Endothelial cell (in vitro differentiated cells): Measurements from ENCODE around the gene MYOM3. TPM values are rescaled to one million over a fixed set of nuclear protein-coding genes. Genes with fewer than 3 reads are reported as not detected.
"Not testable (repeated sequence)": the region's sequence is repeated elsewhere in the genome, so short reads cannot be mapped to it uniquely, and the experiment has no call there.

ENCODE experiments used
- DNase-seq: peaks from one replicate; pipeline ENCODE4 v3.0.0; 2021; ENCODE audit warnings: low spot score
- H3K27ac Mint-ChIP-seq: one replicate; pipeline ENCODE4 v1.8.0; 2021; ENCODE audit warnings: mixed read lengths, inconsistent platforms; ENCODE audit not compliant: unreplicated experiment
- H3K27me3 Mint-ChIP-seq: one replicate; pipeline ENCODE4 v1.8.0; 2021; ENCODE audit warnings: mild to moderate bottlenecking, moderate library complexity, mixed read lengths, inconsistent platforms; ENCODE audit not compliant: unreplicated experiment
- H3K36me3 Mint-ChIP-seq: one replicate; pipeline ENCODE4 v1.8.0; 2021; ENCODE audit warnings: mild to moderate bottlenecking, low read depth, mixed read lengths, inconsistent platforms; ENCODE audit not compliant: unreplicated experiment
- H3K4me1 Mint-ChIP-seq: one replicate; pipeline ENCODE4 v1.8.0; 2021; ENCODE audit warnings: mild to moderate bottlenecking, mixed read lengths, inconsistent platforms; ENCODE audit not compliant: unreplicated experiment
- H3K4me3 Mint-ChIP-seq: one replicate; pipeline ENCODE4 v1.8.0; 2021; ENCODE audit warnings: mild to moderate bottlenecking, mixed read lengths, inconsistent platforms; ENCODE audit not compliant: unreplicated experiment
- H3K9me3 Mint-ChIP-seq: one replicate; pipeline ENCODE4 v1.8.0; 2021; ENCODE audit warnings: mixed read lengths, inconsistent platforms; ENCODE audit not compliant: unreplicated experiment
- total RNA-seq: library from RNA; stranded (reverse); fragmentation: NEBNext Ultra II Directional; extraction: Animal tissue kit (Norgen Biotek cat#: 25700); gene quantifications from one replicate; pipeline ENCODE4 v1.2.1, GENCODE V29; 2021; ENCODE audit not compliant: unreplicated experiment
- TF ChIP-seq, protein P1 (sequence below): fragments of 200-600 bp; sonication (generic); IDR thresholded peaks from one replicate; pipeline ENCODE4 v1.5.0; 2021; ENCODE audit warnings: antibody characterized with exemption; ENCODE audit not compliant: unreplicated experiment

Gene MYOM3
- total RNA-seq, 1 donor from 2014 or later, result 0.59 TPM

DNA sequence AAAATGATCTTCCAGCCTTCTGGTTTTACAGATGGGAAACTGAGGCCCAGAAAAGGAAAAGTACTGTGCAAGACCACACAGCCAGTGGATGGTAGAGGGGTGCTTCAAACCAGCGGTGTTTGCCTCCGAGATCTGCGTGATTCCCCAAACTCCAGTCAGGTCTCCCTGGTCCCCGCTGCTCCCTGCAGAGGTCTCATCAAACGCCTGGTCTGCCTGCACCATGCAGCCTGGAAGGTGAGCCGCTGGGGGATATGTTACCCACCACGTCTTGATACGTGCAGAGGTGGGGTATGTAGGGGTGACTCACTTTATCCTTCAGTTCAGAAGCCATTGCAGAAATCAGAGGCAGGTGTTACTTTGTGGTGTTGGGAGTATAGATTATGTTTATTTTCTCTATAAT lies 56.3 kb downstream of the MYOM3 start:
- no peak for DNase-seq
- H3K36me3 Mint-ChIP-seq, result no peaks in the 10 kb centered on the region
- no peak overlapping the region for H3K27ac Mint-ChIP-seq
- TF ChIP-seq, protein P1, sequence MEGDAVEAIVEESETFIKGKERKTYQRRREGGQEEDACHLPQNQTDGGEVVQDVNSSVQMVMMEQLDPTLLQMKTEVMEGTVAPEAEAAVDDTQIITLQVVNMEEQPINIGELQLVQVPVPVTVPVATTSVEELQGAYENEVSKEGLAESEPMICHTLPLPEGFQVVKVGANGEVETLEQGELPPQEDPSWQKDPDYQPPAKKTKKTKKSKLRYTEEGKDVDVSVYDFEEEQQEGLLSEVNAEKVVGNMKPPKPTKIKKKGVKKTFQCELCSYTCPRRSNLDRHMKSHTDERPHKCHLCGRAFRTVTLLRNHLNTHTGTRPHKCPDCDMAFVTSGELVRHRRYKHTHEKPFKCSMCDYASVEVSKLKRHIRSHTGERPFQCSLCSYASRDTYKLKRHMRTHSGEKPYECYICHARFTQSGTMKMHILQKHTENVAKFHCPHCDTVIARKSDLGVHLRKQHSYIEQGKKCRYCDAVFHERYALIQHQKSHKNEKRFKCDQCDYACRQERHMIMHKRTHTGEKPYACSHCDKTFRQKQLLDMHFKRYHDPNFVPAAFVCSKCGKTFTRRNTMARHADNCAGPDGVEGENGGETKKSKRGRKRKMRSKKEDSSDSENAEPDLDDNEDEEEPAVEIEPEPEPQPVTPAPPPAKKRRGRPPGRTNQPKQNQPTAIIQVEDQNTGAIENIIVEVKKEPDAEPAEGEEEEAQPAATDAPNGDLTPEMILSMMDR, result no peak
- H3K27me3 Mint-ChIP-seq, result peaks cover 4% of the 10 kb centered on the region
- no peaks in the 10 kb centered on the region for H3K9me3 Mint-ChIP-seq
- H3K4me1 Mint-ChIP-seq, result no peaks in the 10 kb centered on the region
- H3K4me3 Mint-ChIP-seq, result no peak overlapping the region

DNA sequence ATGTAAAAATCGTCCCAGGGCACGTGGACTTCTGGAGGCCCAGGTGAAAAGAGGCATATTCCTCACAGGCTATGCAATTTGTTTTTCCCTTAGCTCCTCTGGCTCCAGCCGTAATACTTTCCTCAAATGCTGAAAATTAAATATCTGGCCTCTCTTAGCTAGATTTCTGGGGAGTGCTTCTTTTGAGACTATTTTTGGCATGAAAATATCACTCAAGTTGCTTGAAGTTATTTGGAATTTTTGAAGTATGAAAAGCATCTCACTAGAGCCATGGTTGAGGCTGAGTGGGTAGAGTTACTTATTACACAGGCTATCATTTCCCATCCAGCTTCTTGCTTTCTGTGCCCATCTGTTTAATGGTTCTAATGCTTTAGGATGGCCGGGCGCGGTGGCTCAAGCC lies 59.7 kb downstream of the MYOM3 start:
- H3K36me3 Mint-ChIP-seq, result no peaks in the 10 kb centered on the region
- H3K27me3 Mint-ChIP-seq, result peaks cover 2% of the 10 kb centered on the region
- no peak for DNase-seq
- TF ChIP-seq, protein P1, result no peak
- H3K9me3 Mint-ChIP-seq, result no peaks in the 10 kb centered on the region
- H3K4me3 Mint-ChIP-seq, result no peak overlapping the region
- H3K4me1 Mint-ChIP-seq, result no peaks in the 10 kb centered on the region
- H3K27ac Mint-ChIP-seq, result no peak overlapping the region

DNA sequence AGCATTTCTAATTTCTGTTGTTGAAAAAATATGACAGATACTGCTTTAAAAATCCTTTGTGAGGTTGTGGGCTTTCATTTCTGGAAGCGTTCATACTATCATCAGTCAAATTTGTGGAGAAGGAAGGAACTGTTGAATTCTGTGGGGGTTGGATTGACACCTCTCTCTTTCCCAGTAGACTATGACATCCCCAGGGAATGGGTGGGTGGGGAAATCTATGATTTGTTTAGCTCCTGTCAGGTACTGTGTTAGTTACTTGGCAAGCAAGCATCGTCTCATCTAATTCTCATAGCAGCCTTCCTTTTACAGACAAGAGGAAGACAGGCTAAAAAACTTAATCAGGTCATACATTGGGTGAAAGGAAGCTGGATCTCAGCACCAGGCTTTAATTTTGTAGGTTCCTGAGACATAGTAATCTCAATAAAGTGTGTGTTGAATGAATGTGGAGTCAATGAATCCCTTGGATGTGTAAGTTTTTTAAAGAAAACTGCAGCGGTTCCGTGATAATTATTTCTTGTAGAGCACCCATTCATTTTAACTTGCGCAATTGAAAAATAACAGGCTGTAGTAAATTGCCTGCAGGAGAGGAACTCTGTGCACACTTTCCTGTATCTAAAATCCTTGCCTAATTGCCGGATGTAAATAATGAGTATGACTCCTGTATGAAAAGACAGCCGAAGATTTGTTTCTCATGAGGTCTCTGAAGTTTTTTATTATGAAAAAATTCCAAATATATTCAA lies 60.6 kb downstream of the MYOM3 start:
- Mint-ChIP-seq H3K27ac (no peak overlapping the region), H3K27me3 (no peaks in the 10 kb centered on the region), H3K4me3 (no peak overlapping the region), H3K9me3 (no peaks in the 10 kb centered on the region), H3K36me3 (no peaks in the 10 kb centered on the region), H3K4me1 (no peaks in the 10 kb centered on the region)
- no peak for DNase-seq
- TF ChIP-seq, protein P1, result no peak

DNA sequence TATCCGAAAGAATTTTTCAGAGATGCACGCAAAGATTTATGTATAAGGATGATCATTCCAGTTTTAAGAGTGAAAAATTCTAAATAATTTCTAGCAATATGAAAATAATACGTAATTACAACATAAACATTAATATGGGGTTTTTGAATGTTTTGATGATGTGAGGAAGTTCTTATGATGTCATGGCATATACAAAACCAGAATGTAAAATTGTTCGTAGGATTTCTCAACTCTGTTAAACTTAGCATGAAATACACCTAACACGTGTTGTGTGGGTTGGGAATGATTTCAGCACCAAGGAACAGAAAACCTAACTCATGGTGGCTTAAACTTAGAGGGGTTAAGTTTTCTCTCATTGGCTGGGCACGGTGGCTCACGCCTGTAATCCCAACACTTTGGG lies 62.2 kb downstream of the MYOM3 start:
- H3K27me3 Mint-ChIP-seq, result no peaks in the 10 kb centered on the region
- no peak overlapping the region for H3K27ac Mint-ChIP-seq
- no peaks in the 10 kb centered on the region for H3K4me1 Mint-ChIP-seq
- H3K9me3 Mint-ChIP-seq, result no peaks in the 10 kb centered on the region
- no peak overlapping the region for H3K4me3 Mint-ChIP-seq
- no peak for DNase-seq
- TF ChIP-seq, protein P1, result no peak
- H3K36me3 Mint-ChIP-seq, result no peaks in the 10 kb centered on the region

DNA sequence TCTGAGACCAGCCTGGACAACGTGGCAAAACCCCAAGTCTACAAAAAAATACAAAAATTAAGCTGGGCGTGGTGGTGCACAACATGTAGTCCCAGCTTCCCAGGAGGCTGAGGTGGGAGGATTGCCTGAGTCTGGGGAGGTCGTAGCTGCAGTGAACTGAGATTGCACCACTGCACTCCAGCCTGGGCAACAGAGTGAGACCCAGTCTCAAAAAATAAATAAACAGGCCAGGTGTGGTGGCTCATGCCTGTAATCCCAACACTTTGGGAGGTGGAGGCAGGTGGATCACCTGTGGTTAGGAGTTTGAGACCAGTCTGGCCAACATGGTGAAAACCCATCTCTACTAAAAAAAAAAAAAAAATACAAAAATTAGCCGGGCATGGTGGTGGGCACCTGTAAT lies 63.0 kb downstream of the MYOM3 start:
- not testable (repeated sequence) for H3K4me3 Mint-ChIP-seq, H3K27ac Mint-ChIP-seq, H3K9me3 Mint-ChIP-seq, H3K4me1 Mint-ChIP-seq, DNase-seq, H3K36me3 Mint-ChIP-seq, H3K27me3 Mint-ChIP-seq
